NCI-H2107 (cell line): ENCODE data around the gene IFRD2.
A peak's percentile ranks its signal among the peaks of the same experiment; 100 is the strongest.
"Not testable (repeated sequence)": the region's sequence is repeated elsewhere in the genome, so short reads cannot be mapped to it uniquely, and the experiment has no call there.

ENCODE experiments used
- DNase-seq: peaks from one replicate; lab custom pipeline; 2025; lab: John Stamatoyannopoulos, UW

Gene IFRD2

GRCh38 chr3:50324351-50325112 lies 32.3 kb upstream of the IFRD2 start:
- DNase-seq: no peak

DNA sequence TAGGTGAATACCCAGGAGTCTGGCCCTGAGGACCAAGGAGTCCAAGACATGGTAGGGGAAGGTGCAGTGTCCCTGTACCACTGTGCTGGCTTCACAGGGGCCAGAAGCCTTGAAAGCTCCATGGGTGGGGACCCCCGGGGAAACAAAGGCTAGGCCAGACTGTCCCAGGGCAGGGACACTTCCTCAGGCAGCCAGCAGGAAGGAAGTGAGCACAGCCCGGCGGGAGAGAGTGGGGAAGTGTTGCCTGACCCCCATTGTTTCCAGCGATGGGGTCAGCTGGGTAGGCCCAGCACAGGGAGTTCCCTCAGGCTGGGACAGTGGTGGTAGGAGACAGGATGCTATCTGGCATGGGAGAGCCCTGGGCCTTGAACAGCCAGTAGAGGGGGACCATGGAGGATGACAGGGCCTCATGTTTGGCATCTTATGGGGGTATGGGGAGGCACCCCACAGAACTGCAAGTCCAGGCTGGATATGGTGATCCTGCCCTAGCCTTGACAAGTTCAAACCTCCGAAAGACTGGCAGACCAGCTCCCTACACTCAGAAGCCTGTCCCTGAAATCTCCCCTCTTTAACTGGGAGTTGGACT lies 31.5 kb upstream of the IFRD2 start:
- no peak for DNase-seq

GRCh38 chr3:50323092-50323600 lies 30.9 kb upstream of the IFRD2 start:
- no peak for DNase-seq

DNA sequence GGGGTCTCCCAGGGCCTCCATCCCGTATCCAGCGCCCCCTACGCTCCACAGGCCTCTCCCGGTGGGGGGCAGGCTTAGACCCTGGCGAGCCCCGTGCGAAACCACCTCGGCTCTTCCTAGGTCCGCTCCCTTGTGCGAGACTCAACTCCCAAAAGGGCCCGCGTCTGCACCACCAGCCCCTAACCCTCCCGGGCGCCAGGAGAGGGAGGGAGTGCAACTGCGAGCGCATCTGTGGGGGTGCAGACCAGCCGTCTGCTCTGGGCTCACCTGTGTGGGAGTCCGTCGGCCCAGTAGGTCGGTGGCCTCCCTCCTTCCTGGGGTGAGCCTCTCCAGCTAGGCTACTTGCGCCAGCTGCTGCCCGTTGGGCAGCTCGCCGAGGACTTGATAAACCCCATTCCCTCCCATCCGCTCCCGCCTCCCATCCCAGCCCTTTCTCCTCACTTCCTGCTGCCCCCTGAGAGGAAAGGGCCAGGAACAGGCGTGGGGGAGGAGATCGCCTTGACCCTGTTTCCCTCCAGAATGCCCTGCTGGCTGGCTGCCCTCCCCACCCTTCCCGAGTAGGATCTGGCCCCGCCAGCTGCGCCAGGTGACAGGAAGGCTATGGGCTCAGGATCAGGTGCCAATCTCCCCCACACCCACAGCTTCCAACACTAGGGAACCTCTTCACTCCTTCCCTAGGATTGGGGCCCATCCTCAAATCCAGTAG lies 30.3 kb upstream of the IFRD2 start, which contains the start of gene HYAL2:
Gene HYAL2 (minus strand): TSS at position 360 of the 706 bp plus-strand sequence. CDS start 2,256 bp downstream, outside the sequence.
- DNase-seq: no peak

DNA sequence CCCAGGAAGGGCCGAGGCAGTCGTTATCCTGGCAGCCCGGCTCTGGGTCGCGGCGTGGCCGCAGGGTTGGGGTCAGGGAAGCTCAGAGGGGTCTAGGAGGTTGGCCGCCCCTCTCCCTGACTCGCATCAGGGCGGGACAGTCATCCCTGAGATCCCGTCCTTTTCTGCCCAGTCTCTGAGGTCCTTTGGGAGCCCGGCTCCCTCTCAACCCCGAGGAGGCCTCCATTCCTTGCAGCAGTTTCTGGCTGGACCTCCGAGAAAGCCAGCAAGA lies 29.8 kb upstream of the IFRD2 start:
- no peak for DNase-seq

- peak; percentile 51 for DNase-seq
Measured at GRCh38 chr3:50321336-50322114, 29.3 kb upstream of the IFRD2 start.

GRCh38 chr3:50320853-50321335 lies 28.7 kb upstream of the IFRD2 start:
- no peak for DNase-seq

GRCh38 chr3:50319894-50320625 lies 27.8 kb upstream of the IFRD2 start:
- DNase-seq: no peak

GRCh38 chr3:50319181-50319893 lies 27.1 kb upstream of the IFRD2 start:
- DNase-seq: no peak

DNA sequence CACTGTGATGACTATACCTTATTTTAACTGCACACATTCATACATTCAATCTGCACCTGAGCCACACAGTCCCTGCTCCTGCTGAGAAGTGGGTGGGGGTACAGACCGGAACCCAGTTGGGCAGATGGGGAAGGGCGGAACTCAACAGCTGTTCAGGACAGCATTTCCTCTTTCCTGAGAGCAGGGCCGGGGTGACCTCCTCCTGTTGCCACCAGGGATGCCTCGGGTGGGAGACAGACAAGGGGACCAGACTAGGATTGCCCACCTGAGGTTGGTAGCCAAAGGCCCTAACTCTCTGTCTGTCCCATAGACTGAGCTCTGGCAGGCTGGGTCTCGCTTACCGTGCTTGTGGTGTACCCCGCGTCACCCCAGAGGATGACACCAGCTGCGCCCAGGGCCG lies 26.4 kb upstream of the IFRD2 start:
- DNase-seq: no peak

DNA sequence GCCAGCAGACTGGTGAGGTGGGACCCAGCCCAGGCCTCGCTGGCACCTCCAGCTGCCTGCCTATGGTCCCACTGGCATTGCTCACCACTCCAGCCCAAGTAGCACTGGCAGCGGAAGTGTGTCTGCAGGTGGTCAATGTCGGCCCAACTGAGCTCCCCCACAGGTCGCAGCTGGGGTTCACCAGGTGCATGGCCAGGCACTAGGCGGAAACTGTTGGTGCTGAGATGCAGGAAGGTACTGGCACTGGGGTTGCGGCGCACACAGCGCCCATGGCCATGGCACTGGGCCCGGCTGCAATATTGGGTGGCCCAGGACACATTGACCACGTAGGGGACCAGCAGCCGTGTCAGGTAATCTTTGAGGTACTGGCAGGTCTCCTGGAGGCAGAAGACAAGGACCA lies 25.9 kb upstream of the IFRD2 start:
- no peak for DNase-seq

DNA sequence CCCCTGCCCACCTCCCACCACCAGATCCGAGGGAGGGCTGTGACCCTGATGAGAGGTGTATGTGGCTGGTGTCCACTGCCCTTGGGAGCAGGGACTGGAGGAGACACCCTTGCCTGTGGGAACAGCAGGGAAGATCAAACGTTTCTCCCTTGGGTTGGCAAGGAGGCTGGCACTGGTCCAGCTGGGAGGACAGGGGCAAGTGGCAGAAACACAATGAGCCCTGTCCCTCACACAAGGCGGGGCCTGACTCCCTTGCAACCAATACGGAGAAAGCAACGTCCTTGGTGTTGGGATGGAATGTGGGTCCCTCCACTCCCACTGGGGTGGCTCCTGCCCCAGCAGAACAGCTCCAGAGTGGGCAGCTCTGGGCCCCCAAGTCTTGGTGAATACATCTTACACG lies 25.1 kb upstream of the IFRD2 start:
- DNase-seq: no peak

- DNase-seq: no peak
Measured at GRCh38 chr3:50316657-50317242, 24.5 kb upstream of the IFRD2 start.

DNA sequence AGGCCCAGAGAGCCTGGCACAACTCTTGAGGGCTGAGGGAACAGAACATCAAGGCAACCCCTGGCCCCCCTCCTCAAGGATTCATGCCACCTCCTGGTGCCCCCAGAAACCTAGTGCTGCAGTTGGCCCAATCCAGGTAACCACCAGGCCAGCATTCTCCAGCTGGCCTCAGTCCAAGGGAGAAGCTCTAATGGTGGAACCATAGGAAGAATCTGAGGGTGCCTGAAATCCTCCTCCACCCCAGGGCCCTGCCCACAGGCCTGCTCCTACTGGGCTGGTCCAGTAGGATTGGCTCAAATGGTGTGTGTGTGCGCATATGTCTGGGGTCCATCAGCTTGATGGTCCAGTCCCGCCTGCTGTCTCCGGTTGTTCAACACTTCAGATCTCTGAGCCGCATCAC lies 22.6 kb upstream of the IFRD2 start:
- DNase-seq: no peak

GRCh38 chr3:50314342-50314741 lies 22.1 kb upstream of the IFRD2 start:
- no peak for DNase-seq

GRCh38 chr3:50312041-50312440 lies 19.8 kb upstream of the IFRD2 start:
- DNase-seq: not testable (repeated sequence)

- no peak for DNase-seq
Measured at GRCh38 chr3:50304601-50305000, 12.4 kb upstream of the IFRD2 start.

DNA sequence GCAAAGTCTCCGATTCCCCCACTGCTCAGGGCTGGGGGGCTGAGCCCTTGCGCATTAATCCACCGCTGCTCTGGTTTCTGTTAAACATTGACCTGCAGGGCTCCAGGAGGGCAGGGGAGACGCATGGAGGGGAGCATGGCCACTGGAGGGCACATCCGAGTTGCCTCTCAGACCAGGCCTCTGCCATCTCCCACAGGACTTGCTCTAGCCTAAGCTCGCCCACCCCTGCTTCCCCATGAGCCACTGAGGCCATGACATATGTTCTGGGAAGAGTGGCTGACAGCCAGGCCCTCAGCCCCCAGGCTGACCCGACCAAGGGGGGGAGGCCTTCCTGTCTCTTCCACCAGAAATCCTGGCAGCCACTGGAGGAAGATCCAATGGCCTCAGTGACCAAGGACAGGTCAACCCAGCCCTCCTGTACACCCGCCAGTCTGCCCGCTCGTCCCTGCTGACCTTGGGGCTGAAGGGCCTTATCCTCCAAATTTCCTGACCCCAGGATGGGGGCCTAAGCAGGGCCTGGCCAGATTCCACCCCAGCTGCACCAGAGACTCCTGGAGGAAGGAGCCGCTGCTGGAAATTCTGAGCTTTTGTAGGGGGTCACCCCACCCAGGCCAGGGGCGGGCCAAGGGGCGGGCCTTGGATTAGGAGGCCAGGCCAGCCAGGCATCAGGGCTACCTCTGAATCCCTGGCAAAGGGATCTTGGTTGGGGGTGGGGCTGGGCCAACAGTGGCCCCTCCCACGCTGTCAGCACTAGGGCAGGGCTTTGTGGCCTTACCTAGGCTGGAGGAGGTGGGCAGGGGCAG lies 11.0 kb upstream of the IFRD2 start, which contains the start of gene HYAL1:
Gene HYAL1 (minus strand): TSS at position 562 of the 803 bp plus-strand sequence. CDS start 618 bp downstream, outside the sequence.
- DNase-seq: no peak
